GM19239 (cell line): ENCODE data around the gene CHURC1.

ENCODE experiments used
- DNase-seq: peaks from one replicate; pipeline ENCODE4 v3.0.0; 2011; ENCODE audit warnings: low spot score; ENCODE audit not compliant: insufficient read length
- FAIRE-seq: peaks from 2 replicates; lab custom pipeline; 2011; peaks lifted over from hg19 to GRCh38; lab: Jason Lieb, UNC

The CHURC1 gene

GRCh38 chr14:64979336-64980074, 65.2 kb downstream of the CHURC1 start:
- DNase-seq (no peak), FAIRE-seq (no peak)

GRCh38 chr14:64983439-64984310, 69.4 kb downstream of the CHURC1 start:
- DNase-seq (no peak), FAIRE-seq (no peak)
